ENCODE measurements around the gene EXOC4. TPM values are rescaled to one million over a fixed set of nuclear protein-coding genes. Genes with fewer than 3 reads are reported as not detected.

Gene EXOC4
- total and polyA plus RNA-seq, 7 donors = 16.4 to 76.7 (median 50.7) TPM

DNA sequence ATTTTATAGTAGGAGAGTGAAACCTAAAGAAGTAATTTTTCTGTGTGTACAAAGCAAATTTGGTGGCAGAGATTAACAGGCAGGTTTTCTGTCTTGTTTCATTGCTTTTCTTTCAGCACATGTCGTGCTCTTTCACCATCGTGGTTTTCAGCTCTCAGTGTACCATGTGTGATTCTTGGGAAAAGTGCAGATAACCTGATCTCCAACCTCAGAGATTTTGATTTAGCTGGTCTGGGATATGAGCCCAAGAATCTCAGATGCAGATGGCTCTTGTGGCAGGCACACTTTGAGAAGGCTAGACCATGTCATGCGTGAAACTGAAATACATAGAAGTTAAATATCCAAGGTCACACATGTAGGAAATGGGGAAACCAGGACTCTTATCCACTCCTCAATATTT is 317.4 kb downstream of the EXOC4 start:
- no peak for DNase-seq
- TF ChIP-seq, protein P1, sequence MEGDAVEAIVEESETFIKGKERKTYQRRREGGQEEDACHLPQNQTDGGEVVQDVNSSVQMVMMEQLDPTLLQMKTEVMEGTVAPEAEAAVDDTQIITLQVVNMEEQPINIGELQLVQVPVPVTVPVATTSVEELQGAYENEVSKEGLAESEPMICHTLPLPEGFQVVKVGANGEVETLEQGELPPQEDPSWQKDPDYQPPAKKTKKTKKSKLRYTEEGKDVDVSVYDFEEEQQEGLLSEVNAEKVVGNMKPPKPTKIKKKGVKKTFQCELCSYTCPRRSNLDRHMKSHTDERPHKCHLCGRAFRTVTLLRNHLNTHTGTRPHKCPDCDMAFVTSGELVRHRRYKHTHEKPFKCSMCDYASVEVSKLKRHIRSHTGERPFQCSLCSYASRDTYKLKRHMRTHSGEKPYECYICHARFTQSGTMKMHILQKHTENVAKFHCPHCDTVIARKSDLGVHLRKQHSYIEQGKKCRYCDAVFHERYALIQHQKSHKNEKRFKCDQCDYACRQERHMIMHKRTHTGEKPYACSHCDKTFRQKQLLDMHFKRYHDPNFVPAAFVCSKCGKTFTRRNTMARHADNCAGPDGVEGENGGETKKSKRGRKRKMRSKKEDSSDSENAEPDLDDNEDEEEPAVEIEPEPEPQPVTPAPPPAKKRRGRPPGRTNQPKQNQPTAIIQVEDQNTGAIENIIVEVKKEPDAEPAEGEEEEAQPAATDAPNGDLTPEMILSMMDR (IDR thresholded peaks at IDR 0.05) = no peak
- TF ChIP-seq EP300 (IDR thresholded peaks at IDR 0.05) (no peak), POLR2A (IDR thresholded peaks at IDR 0.05) (no peak), POLR2AphosphoS5 (IDR thresholded peaks at IDR 0.05) (no peak)
- Histone ChIP-seq H3K36me3 (no peaks in the 10 kb centered on the region), H3K4me1 (no peaks in the 10 kb centered on the region), H3K9me3 (no peaks in the 10 kb centered on the region), H3K27me3 (no peaks in the 10 kb centered on the region), H3K27ac (no peak overlapping the region), H3K4me3 (no peak overlapping the region)
- WGBS, 2 donors = 95 to 97% methylated on average over 3 of the region's 3 CpGs
- intact Hi-C loops (cut with DNase I) = no loop called here

DNA sequence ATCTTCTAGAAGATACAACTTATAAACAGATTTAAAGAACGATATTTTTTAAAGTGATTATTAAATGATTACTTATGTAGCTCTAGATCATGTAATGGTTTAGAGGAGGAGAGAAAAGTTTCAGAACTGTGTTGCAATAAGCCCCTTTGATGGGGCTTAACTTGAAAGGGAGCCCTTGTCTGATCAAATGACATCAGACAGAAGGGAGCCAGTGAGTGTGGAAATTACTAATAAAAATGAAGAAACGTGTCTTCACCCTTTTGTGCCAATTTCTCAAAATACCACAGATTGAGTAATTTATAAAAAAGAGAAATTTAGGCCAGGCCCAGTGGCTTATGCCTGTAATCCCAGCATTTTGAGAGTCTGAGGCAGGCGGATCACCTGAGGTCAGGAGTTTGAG is 318.2 kb downstream of the EXOC4 start:
- TF ChIP-seq, protein P1 (IDR thresholded peaks at IDR 0.05) = no peak
- TF ChIP-seq POLR2A (IDR thresholded peaks at IDR 0.05) = no peak
- no peak for TF ChIP-seq EP300 (IDR thresholded peaks at IDR 0.05)
- TF ChIP-seq POLR2AphosphoS5 (IDR thresholded peaks at IDR 0.05) = no peak
- Histone ChIP-seq H3K27ac (no peak overlapping the region), H3K9me3 (no peaks in the 10 kb centered on the region), H3K36me3 (no peaks in the 10 kb centered on the region), H3K4me3 (no peak overlapping the region), H3K4me1 (no peaks in the 10 kb centered on the region), H3K27me3 (no peaks in the 10 kb centered on the region)
- intact Hi-C loops (cut with DNase I) = no loop called here
- 82 to 86% methylated on average over 3 of the region's 3 CpGs for WGBS, 2 donors
- no peak for DNase-seq

DNA sequence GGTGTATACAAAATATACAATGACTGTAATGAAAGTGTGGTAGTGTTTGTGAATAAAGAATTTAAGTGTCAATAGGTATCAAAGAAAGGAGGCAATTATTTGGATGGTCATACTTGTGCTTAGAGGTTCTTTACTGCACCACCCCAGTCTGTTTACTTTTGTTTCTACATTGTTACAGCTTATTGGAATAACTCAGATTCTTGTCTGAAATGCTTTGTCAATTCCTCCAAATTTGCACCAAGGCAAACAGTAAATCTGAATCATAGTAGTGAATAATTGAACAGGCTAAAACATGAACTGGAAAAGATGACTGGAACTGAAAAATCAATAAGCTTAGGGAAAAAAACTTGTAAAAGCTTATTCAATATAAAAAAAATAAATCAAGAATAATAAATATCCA is 319.2 kb downstream of the EXOC4 start:
- intact Hi-C loops (cut with DNase I) = no loop called here
- Histone ChIP-seq H3K27me3 (no peaks in the 10 kb centered on the region), H3K36me3 (no peaks in the 10 kb centered on the region), H3K9me3 (no peaks in the 10 kb centered on the region), H3K4me1 (no peaks in the 10 kb centered on the region), H3K27ac (no peak overlapping the region), H3K4me3 (no peak overlapping the region)
- no peak for DNase-seq
- TF ChIP-seq, protein P1 (IDR thresholded peaks at IDR 0.05) = no peak
- no peak for TF ChIP-seq POLR2AphosphoS5 (IDR thresholded peaks at IDR 0.05)
- no peak for TF ChIP-seq POLR2A (IDR thresholded peaks at IDR 0.05)

DNA sequence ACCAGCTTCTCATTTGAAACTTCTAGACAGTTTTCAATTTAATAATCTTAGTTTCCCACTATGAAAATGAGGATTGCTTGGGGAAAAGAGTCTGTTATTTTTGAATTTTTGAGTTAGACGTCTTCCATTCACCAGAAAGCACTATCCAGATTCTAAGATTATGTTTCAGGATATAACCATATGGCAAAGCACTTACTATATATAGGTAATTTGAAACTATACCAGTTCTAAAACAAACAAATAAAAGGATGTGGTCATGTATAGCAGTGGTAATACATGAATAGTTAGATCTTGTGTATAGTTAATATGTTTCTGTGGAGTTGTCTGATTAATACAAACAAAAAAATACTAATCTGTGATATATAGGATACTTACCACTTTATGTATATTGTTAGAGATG is 320.0 kb downstream of the EXOC4 start:
- intact Hi-C loops (cut with DNase I) = no loop called here
- no peaks in the 10 kb centered on the region for H3K27me3 ChIP-seq
- H3K4me3 ChIP-seq = no peak overlapping the region
- H3K4me1 ChIP-seq = no peaks in the 10 kb centered on the region
- no peak for DNase-seq
- TF ChIP-seq POLR2A (IDR thresholded peaks at IDR 0.05) (no peak), POLR2AphosphoS5 (IDR thresholded peaks at IDR 0.05) (no peak), EP300 (IDR thresholded peaks at IDR 0.05) (no peak)
- TF ChIP-seq, protein P1 (IDR thresholded peaks at IDR 0.05) = no peak
- 88 to 96% methylated on average over 1 of the region's 1 CpG for WGBS, 2 donors
- H3K9me3 ChIP-seq = no peaks in the 10 kb centered on the region
- no peak overlapping the region for H3K27ac ChIP-seq
- no peaks in the 10 kb centered on the region for H3K36me3 ChIP-seq

DNA sequence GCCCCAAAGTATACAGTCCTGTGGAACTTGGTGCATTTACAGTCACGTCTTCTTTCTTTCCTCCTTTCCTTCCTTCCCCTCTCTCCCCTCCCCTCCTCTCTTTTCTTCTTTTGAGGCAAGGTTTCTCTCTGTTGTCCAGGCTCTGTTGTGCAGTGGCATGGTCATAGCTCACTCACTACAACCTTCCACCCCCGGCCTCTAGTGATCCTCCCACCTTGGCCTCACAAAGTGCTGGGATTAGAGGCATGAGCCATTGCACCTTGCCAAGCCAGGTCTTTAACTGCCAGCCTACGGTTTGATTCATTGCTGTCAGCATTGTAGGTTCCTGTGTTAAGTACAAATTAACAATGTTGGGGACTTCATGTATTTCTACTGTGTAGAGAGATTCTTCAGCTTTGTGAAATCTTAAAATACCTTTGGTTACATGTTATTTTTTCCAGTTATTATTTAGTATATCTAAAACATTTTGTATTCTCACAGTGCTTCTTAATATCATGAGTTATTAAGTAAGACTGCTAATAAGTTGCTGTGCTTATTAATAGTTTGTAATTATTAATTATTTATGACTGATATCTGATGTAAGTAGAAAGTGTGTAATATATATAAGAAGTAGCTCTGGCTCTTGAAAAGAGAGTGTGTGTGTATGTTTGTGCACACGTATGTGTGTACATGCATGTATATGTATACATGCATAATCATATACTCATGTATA is 320.8 kb downstream of the EXOC4 start:
- no peak for DNase-seq
- intact Hi-C loops (cut with DNase I) = no loop called here
- no peaks in the 10 kb centered on the region for H3K4me1 ChIP-seq
- no peaks in the 10 kb centered on the region for H3K9me3 ChIP-seq
- 92% methylated on average over 4 of the region's 4 CpGs for WGBS, 2 donors
- no peak for TF ChIP-seq POLR2AphosphoS5 (IDR thresholded peaks at IDR 0.05)
- TF ChIP-seq, protein P1 (IDR thresholded peaks at IDR 0.05) = no peak
- TF ChIP-seq EP300 (IDR thresholded peaks at IDR 0.05) = no peak
- TF ChIP-seq POLR2A (IDR thresholded peaks at IDR 0.05) = no peak
- no peak overlapping the region for H3K4me3 ChIP-seq
- no peaks in the 10 kb centered on the region for H3K36me3 ChIP-seq
- H3K27ac ChIP-seq = no peak overlapping the region
- no peaks in the 10 kb centered on the region for H3K27me3 ChIP-seq

Data from sigmoid colon (tissue), 7 donors.